HUDEP-2 (cell line): ENCODE data around the gene PCDHA8.
"Not testable (repeated sequence)": the region's sequence is repeated elsewhere in the genome, so short reads cannot be mapped to it uniquely, and the experiment has no call there.

ENCODE experiments used
- DNase-seq, 76 experiments: peaks; one replicate each; lab custom pipeline; 2025; ENCODE audit not compliant: unreplicated experiment in 76 of 76; lab: John Stamatoyannopoulos, UW

Gene PCDHA8

DNA sequence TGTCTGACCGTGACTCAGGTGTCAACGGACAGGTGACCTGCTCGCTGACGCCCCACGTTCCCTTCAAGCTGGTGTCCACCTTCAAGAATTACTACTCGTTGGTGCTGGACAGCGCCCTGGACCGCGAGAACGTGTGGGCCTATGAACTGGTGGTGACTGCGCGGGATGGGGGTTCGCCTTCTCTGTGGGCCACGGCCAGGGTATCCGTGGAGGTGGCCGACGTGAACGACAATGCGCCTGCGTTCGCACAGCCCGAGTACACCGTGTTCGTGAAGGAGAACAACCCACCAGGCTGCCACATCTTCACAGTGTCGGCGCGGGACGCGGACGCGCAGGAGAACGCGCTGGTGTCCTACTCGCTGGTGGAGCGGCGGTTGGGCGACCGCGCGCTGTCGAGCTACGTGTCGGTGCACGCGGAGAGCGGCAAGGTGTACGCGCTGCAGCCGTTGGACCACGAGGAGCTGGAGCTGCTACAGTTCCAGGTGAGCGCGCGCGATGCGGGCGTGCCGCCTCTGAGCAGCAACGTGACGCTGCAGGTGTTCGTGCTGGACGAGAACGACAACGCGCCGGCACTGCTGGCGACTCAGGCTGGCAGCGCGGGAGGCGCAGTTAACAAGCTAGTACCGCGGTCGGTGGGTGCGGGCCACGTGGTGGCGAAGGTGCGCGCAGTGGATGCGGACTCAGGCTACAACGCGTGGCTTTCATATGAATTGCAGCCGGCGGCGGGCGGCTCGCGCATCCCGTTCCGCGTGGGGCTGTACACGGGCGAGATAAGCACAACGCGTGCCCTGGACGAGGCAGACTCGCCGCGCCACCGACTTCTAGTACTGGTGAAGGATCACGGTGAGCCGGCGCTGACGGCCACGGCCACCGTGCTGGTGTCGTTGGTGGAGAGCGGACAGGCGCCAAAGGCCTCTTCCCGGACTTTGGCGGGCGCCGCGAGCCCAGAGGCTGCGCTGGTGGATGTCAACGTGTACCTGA lies 29.5 kb downstream of the PCDHA8 start:
- no peak for DNase-seq

DNA sequence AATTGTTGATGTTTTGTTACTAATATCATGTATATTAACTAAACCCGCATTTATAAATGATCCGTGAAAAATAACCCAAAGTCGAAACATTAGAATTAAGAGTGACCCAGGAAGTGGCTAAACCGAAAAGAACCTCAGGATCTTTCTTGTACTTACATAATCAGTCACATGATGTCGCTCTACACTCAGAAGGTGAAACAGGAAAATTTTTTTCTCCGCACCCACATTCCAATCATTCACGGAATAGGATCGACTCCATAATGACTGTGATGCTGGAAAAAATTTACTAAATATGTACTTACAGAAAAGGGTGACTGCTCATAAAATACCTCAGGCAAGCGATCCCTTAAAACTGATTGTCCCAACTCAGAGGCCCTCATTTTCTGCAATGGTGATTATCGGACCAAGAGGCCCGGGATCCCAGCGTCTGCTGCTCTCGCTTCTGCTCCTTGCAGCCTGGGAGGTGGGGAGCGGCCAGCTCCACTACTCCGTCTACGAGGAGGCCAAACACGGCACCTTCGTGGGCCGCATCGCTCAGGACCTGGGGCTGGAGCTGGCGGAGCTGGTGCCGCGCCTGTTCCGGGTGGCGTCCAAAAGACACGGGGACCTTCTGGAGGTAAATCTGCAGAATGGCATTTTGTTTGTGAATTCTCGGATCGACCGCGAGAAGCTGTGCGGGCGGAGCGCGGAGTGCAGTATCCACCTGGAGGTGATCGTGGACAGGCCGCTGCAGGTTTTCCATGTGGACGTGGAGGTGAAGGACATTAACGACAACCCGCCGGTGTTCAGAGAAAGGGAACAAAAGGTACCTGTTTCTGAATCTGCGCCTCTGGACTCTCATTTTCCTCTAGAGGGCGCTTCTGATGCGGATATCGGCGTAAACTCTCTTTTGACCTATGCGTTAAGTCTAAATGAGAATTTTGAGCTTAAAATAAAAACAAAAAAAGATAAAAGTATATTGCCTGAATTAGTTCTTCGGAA lies 34.4 kb downstream of the PCDHA8 start, which contains the start of gene PCDHA12:
Gene PCDHA12 (plus strand): TSS at position 224 of the 981 bp plus-strand sequence. CDS start 165 bp downstream, at position 389.
- no peak for DNase-seq

DNA sequence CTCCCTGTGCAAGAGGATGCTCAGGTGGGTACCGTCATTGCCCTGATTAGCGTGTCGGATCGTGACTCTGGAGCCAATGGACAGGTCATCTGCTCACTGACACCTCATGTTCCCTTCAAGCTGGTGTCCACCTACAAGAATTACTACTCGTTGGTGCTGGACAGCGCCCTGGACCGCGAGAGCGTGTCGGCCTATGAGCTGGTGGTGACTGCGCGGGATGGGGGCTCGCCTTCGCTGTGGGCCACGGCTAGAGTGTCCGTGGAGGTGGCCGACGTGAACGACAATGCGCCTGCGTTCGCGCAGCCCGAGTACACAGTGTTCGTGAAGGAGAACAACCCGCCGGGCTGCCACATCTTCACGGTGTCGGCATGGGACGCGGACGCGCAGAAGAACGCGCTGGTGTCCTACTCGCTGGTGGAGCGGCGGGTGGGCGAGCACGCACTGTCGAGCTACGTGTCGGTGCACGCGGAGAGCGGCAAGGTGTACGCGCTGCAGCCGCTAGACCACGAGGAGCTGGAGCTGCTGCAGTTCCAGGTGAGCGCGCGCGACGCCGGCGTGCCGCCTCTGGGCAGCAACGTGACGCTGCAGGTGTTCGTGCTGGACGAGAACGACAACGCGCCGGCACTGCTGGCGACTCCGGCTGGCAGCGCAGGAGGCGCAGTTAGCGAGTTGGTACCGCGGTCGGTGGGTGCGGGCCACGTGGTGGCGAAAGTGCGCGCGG lies 35.7 kb downstream of the PCDHA8 start:
- DNase-seq = not testable (repeated sequence)

DNA sequence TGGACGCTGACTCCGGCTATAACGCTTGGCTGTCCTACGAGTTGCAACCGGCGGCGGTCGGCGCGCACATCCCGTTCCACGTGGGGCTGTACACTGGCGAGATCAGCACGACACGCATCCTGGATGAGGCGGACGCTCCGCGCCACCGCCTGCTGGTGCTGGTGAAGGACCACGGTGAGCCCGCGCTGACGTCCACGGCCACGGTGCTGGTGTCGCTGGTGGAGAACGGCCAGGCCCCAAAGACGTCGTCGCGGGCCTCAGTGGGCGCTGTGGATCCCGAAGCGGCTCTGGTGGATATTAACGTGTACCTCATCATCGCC lies 36.2 kb downstream of the PCDHA8 start:
- DNase-seq = no peak

DNA sequence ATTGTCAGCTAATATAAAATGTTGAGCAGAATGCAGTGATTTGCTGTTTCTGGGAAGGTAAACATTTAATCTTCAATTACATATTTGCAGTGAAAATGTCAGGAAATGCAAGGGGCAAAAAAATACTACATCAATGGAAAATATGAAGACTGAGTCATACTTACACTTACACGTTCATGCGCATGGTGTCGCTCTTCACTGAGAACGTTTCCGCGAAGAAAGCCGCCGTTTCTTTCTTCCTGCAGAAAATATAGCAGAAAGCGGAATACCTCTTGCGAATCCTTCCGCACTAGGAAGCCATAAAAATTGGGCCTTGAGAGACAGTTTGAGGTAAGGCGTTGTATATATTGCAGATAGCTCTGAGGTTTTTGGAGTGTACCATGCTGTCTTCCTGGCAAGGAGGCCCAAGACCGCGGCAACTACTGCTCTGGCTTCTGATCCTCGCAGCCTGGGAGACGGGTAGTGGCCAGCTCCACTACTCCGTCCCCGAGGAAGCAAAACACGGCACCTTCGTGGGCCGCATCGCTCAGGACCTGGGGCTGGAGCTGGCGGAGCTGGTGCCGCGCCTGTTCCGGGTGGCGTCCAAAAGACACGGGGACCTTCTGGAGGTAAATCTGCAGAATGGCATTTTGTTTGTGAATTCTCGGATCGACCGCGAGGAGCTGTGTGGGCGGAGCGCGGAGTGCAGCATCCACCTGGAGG lies 41.1 kb downstream of the PCDHA8 start, which contains the start of gene PCDHA13:
Gene PCDHA13 (plus strand): TSS at position 236 of the 702 bp plus-strand sequence. CDS start 145 bp downstream, at position 381.
- DNase-seq = no peak

- DNase-seq = no peak
Observed at GRCh38 chr5:140882591-140882899, 41.6 kb downstream of the PCDHA8 start.

DNA sequence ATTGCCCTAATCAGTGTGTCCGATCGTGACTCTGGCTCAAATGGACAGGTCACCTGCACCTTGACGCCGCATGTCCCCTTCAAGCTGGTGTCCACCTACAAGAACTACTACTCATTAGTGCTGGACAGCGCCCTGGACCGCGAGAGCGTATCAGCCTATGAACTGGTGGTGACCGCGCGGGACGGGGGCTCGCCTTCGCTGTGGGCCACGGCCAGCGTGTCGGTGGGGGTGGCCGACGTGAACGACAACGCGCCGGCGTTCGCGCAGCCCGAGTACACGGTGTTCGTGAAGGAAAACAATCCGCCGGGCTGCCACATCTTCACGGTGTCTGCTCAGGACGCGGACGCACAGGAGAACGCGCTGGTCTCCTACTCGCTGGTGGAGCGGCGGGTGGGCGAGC lies 42.4 kb downstream of the PCDHA8 start:
- DNase-seq = no peak

DNA sequence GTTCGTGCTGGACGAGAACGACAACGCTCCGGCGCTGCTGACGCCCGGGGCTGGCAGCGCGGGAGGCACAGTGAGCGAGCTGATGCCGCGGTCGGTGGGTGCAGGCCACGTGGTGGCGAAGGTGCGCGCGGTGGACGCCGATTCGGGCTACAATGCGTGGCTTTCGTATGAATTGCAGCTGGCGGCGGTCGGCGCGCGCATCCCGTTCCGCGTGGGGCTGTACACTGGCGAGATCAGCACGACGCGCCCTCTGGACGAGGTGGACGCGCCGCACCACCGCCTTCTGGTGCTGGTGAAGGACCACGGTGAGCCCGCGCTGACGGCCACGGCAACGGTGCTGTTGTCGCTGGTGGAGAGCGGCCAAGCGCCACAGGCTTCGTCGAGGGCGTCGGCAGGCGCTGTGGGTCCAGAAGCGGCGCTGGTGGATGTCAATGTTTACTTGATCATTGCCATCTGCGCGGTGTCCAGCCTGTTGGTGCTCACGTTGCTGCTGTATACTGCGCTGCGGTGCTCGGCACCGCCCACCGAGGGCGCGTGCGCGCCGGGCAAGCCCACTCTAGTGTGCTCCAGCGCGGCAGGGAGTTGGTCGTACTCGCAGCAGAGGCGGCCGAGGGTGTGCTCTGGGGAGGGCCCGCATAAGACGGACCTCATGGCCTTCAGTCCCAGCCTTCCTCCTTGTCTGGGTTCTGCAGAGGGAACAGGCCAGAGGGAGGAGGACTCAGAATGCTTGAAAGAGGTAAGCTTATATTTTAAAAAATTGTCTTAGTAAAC lies 43.1 kb downstream of the PCDHA8 start:
- DNase-seq = no peak
